A549 (cell line): ENCODE measurements around the gene GNGT2.

Experiments used
- CTCF ChIP-seq: fragments of >200 bp; sonication (Bioruptor Twin); formaldehyde crosslinking; IDR thresholded peaks from 3 replicates; pipeline ENCODE4 v1.5.1; 2016
- KDM5A ChIP-seq: fragments of 200-600 bp; sonication (generic); IDR thresholded peaks from 2 replicates; pipeline ENCODE4 v1.6.1; 2016; ENCODE audit warnings: antibody characterized with exemption, mild to moderate bottlenecking
- NFE2L2 ChIP-seq: fragments of 150-350 bp; conservative IDR thresholded peaks from 2 replicates; pipeline ENCODE4 v1.6.1; 2014; ENCODE audit warnings: low read length
- POLR2A ChIP-seq: IDR thresholded peaks from 2 replicates; pipeline ENCODE4 v1.6.1; 2012; ENCODE audit warnings: mild to moderate bottlenecking, low read length
- RNF2 ChIP-seq: fragments of 200-600 bp; sonication (generic); IDR thresholded peaks from 2 replicates; pipeline ENCODE4 v1.6.1; 2016; ENCODE audit warnings: low read depth, mild to moderate bottlenecking, antibody characterized with exemption, moderate library complexity, borderline replicate concordance
- SREBF2 ChIP-seq: fragments of 450-650 bp; IDR thresholded peaks from 2 replicates; pipeline ENCODE4 v1.6.1; 2014; ENCODE audit warnings: mild to moderate bottlenecking, moderate library complexity
- TP53 ChIP-seq: fragments of 250-450 bp; sonication (Bioruptor Pico); IDR thresholded peaks from 2 replicates; pipeline ENCODE4 v1.5.0; 2021; ENCODE audit warnings: mild to moderate bottlenecking, moderate library complexity
- TF ChIP-seq, protein P1 (sequence below): fragments of 200-600 bp; sonication (generic); IDR thresholded peaks from 2 replicates; pipeline ENCODE4 v1.6.1; 2016; ENCODE audit warnings: antibody characterized with exemption, mild to moderate bottlenecking, moderate library complexity

- TF ChIP-seq TP53 (CRISPR knock-in tag) (no peak), CTCF (no peak), POLR2A (no peak), SREBF2 (no peak), RNF2 (no peak), KDM5A (no peak), NFE2L2 (no peak)
- TF ChIP-seq, protein P1, sequence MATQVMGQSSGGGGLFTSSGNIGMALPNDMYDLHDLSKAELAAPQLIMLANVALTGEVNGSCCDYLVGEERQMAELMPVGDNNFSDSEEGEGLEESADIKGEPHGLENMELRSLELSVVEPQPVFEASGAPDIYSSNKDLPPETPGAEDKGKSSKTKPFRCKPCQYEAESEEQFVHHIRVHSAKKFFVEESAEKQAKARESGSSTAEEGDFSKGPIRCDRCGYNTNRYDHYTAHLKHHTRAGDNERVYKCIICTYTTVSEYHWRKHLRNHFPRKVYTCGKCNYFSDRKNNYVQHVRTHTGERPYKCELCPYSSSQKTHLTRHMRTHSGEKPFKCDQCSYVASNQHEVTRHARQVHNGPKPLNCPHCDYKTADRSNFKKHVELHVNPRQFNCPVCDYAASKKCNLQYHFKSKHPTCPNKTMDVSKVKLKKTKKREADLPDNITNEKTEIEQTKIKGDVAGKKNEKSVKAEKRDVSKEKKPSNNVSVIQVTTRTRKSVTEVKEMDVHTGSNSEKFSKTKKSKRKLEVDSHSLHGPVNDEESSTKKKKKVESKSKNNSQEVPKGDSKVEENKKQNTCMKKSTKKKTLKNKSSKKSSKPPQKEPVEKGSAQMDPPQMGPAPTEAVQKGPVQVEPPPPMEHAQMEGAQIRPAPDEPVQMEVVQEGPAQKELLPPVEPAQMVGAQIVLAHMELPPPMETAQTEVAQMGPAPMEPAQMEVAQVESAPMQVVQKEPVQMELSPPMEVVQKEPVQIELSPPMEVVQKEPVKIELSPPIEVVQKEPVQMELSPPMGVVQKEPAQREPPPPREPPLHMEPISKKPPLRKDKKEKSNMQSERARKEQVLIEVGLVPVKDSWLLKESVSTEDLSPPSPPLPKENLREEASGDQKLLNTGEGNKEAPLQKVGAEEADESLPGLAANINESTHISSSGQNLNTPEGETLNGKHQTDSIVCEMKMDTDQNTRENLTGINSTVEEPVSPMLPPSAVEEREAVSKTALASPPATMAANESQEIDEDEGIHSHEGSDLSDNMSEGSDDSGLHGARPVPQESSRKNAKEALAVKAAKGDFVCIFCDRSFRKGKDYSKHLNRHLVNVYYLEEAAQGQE: no peak
These were observed 13.9 kb downstream of the GNGT2 start for GRCh38 chr17:49196520-49196919.
